ENCODE results near the gene STARD4.

- TF ChIP-seq, protein P1, sequence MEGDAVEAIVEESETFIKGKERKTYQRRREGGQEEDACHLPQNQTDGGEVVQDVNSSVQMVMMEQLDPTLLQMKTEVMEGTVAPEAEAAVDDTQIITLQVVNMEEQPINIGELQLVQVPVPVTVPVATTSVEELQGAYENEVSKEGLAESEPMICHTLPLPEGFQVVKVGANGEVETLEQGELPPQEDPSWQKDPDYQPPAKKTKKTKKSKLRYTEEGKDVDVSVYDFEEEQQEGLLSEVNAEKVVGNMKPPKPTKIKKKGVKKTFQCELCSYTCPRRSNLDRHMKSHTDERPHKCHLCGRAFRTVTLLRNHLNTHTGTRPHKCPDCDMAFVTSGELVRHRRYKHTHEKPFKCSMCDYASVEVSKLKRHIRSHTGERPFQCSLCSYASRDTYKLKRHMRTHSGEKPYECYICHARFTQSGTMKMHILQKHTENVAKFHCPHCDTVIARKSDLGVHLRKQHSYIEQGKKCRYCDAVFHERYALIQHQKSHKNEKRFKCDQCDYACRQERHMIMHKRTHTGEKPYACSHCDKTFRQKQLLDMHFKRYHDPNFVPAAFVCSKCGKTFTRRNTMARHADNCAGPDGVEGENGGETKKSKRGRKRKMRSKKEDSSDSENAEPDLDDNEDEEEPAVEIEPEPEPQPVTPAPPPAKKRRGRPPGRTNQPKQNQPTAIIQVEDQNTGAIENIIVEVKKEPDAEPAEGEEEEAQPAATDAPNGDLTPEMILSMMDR (IDR thresholded peaks at IDR 0.05), result no peak
- no peak for TF ChIP-seq EZH2 (IDR thresholded peaks at IDR 0.05)
Observed at GRCh38 chr5:111469293-111469896, 42.9 kb downstream of the STARD4 start.

All from neural progenitor cell (in vitro differentiated cells).